BLaER1 (cell line): Measurements from ENCODE around the gene PGBD5.
A peak's percentile ranks its signal among the peaks of the same experiment; 100 is the strongest.
"Not testable (repeated sequence)": the region's sequence is repeated elsewhere in the genome, so short reads cannot be mapped to it uniquely, and the experiment has no call there.

Experiments
- H3K27ac ChIP-seq: shearing (Covaris generic); formaldehyde crosslinking; 2 replicates; pipeline ENCODE4 v1.8.1; 2022
- H3K27me3 ChIP-seq: shearing (Covaris generic); formaldehyde crosslinking; 2 replicates; pipeline ENCODE4 v1.8.1; 2022
- H3K36me3 ChIP-seq: shearing (Covaris generic); formaldehyde crosslinking; 2 replicates; pipeline ENCODE4 v1.8.1; 2022
- H3K4me1 ChIP-seq: shearing (Covaris generic); formaldehyde crosslinking; 2 replicates; pipeline ENCODE4 v1.8.1; 2022
- H3K4me2 ChIP-seq: shearing (Covaris generic); formaldehyde crosslinking; 2 replicates; pipeline ENCODE4 v1.8.1; 2022
- H3K4me3 ChIP-seq: shearing (Covaris generic); formaldehyde crosslinking; 2 replicates; pipeline ENCODE4 v1.8.1; 2022
- H3K9ac ChIP-seq: shearing (Covaris generic); formaldehyde crosslinking; 2 replicates; pipeline ENCODE4 v1.8.1; 2022
- H3K9me3 ChIP-seq: shearing (Covaris generic); formaldehyde crosslinking; 2 replicates; pipeline ENCODE4 v1.8.1; 2022
- H4K20me1 ChIP-seq: shearing (Covaris generic); formaldehyde crosslinking; 2 replicates; pipeline ENCODE4 v1.8.1; 2022
- Cebpa-rat ChIP-seq: shearing (Covaris generic); IDR thresholded peaks from 2 replicates; pipeline ENCODE4 v1.8.1; 2022

PGBD5 gene

GRCh38 chr1:230415405-230416132 is 10.6 kb downstream of the PGBD5 start:
- no peaks in the 10 kb centered on the region for H3K36me3 ChIP-seq
- no peak overlapping the region for H3K9ac ChIP-seq
- no peaks in the 10 kb centered on the region for H4K20me1 ChIP-seq
- H3K27me3 ChIP-seq = peaks cover under 1% of the 10 kb centered on the region; the same call in 1 of the 2 replicates
- H3K4me2 ChIP-seq = no peak overlapping the region
- no peak for TF ChIP-seq Cebpa-rat
- no peak overlapping the region for H3K4me3 ChIP-seq
- peaks cover 14% of the 10 kb centered on the region for H3K9me3 ChIP-seq
- no peaks in the 10 kb centered on the region for H3K4me1 ChIP-seq
- H3K27ac ChIP-seq = no peak overlapping the region

GRCh38 chr1:230414694-230415093 is 11.4 kb downstream of the PGBD5 start:
- peaks cover 6% of the 10 kb centered on the region for H3K9me3 ChIP-seq
- H3K4me3 ChIP-seq = no peak overlapping the region
- no peak overlapping the region for H3K4me2 ChIP-seq
- no peak for TF ChIP-seq Cebpa-rat
- H3K9ac ChIP-seq = no peak overlapping the region
- H3K4me1 ChIP-seq = no peaks in the 10 kb centered on the region
- no peaks in the 10 kb centered on the region for H3K27me3 ChIP-seq
- no peaks in the 10 kb centered on the region for H4K20me1 ChIP-seq
- no peaks in the 10 kb centered on the region for H3K36me3 ChIP-seq
- H3K27ac ChIP-seq = no peak overlapping the region

DNA sequence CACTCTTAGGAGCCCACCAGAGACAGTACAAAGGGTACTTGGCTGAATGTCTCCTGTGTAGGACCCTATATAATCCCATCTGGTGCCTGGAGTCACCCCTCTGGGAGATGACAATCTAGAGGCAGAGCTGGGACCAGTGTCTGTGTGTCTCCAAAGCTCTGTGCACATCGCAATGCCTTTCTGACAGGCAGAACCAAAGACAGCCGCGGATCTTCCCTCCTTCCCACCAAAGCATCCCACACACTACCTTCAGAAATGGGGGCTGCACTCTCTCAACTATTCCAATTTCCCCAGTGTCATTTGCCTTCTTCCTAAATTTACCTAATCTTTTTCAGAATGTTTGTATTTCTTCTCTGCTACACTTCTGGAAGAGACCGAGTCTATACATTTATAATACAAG is 12.0 kb downstream of the PGBD5 start:
- H3K4me1 ChIP-seq = no peaks in the 10 kb centered on the region
- no peak overlapping the region for H3K4me2 ChIP-seq
- no peak for TF ChIP-seq Cebpa-rat
- H3K36me3 ChIP-seq = no peaks in the 10 kb centered on the region
- H3K4me3 ChIP-seq = no peak overlapping the region
- H4K20me1 ChIP-seq = no peaks in the 10 kb centered on the region
- no peak overlapping the region for H3K9ac ChIP-seq
- no peaks in the 10 kb centered on the region for H3K27me3 ChIP-seq
- H3K9me3 ChIP-seq = no peaks in the 10 kb centered on the region
- no peak overlapping the region for H3K27ac ChIP-seq

- no peak overlapping the region for H3K4me3 ChIP-seq
- H3K9me3 ChIP-seq = no peaks in the 10 kb centered on the region
- no peak overlapping the region for H3K27ac ChIP-seq
- H3K9ac ChIP-seq = no peak overlapping the region
- no peaks in the 10 kb centered on the region for H3K27me3 ChIP-seq
- no peaks in the 10 kb centered on the region for H3K4me1 ChIP-seq
- no peak overlapping the region for H3K4me2 ChIP-seq
- H4K20me1 ChIP-seq = no peaks in the 10 kb centered on the region
- no peaks in the 10 kb centered on the region for H3K36me3 ChIP-seq
- TF ChIP-seq Cebpa-rat = no peak
These were observed 13.1 kb downstream of the PGBD5 start for GRCh38 chr1:230413061-230413460.

- Histone ChIP-seq H3K9ac (no peak overlapping the region), H4K20me1 (no peaks in the 10 kb centered on the region), H3K36me3 (no peaks in the 10 kb centered on the region), H3K4me2 (no peak overlapping the region), H3K27me3 (no peaks in the 10 kb centered on the region), H3K4me3 (no peak overlapping the region), H3K27ac (no peak overlapping the region), H3K9me3 (no peaks in the 10 kb centered on the region), H3K4me1 (no peaks in the 10 kb centered on the region)
- no peak for TF ChIP-seq Cebpa-rat
These were observed 17.2 kb downstream of the PGBD5 start for GRCh38 chr1:230408971-230409370.

DNA sequence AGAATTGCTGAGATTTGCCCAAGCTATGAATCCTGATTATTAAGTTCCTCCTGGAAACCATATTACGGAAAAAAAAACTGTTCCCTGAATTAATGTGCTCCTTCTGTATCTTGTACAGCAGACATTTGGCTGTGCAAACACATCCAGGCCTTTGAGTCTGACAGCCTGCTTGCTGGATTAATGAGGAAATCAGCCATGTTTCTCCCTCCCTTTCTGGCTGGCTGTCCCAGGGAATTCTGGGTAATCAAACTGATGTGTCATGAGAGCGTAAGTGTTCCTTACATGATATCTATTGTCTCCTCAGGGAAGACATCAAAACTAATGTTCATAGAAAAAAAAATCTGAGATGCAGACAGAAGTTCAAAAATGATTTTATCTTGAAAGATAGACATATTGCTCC is 18.8 kb downstream of the PGBD5 start:
- Histone ChIP-seq H3K9ac (no peak overlapping the region), H3K27ac (no peak overlapping the region), H3K9me3 (no peaks in the 10 kb centered on the region), H4K20me1 (no peaks in the 10 kb centered on the region), H3K4me3 (no peak overlapping the region), H3K36me3 (no peaks in the 10 kb centered on the region), H3K4me2 (no peak overlapping the region), H3K27me3 (no peaks in the 10 kb centered on the region), H3K4me1 (no peaks in the 10 kb centered on the region)
- no peak for TF ChIP-seq Cebpa-rat

DNA sequence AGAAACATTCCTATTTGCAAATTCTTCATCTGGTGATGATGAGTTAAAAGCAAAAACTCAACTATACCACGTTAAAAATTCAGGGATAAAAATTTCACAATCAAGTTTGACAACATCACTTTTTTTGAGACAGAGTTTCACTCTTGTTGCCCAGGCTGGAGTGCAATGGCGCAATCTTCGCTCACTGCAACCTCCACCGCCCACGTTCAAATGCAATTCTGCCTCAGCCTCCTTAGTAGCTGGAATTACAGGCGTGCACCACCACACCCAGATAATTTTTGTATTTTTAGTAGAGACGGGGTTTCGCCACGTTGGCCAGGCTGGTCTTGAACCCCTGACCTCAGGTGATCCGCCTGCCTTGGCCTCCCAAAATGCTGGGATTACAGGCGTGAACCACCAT is 19.4 kb downstream of the PGBD5 start:
- not testable (repeated sequence) for H3K9ac ChIP-seq, H3K36me3 ChIP-seq, H3K4me3 ChIP-seq, H3K4me2 ChIP-seq, H3K4me1 ChIP-seq, H4K20me1 ChIP-seq, H3K27ac ChIP-seq, H3K9me3 ChIP-seq, H3K27me3 ChIP-seq
- TF ChIP-seq Cebpa-rat = 0 out of 2 replicates have a peak, but pooled peaks have one; percentile 26

DNA sequence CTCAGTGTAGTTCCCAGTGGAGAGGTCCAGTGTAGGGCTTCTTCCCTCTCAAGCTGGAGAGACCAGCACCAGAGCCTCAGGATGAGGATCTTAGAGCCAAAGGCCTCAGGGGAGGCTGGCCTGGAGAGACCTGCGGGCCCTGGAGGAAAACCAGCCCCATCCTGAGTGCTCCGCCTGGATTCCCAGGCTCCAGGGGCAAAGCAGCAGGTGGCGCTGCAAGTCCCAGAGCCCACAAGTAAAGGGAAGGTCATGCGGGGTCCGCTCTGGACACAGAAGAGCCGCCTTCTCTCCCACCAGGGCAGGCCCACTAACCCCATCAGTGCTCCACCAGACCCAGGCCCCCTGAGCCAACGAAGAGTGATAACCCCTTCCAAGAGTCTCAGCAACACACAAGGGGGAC is 22.7 kb downstream of the PGBD5 start:
- no peaks in the 10 kb centered on the region for H3K27me3 ChIP-seq
- no peaks in the 10 kb centered on the region for H3K9me3 ChIP-seq
- H3K4me3 ChIP-seq = no peak overlapping the region
- H3K4me1 ChIP-seq = no peaks in the 10 kb centered on the region
- no peaks in the 10 kb centered on the region for H3K36me3 ChIP-seq
- no peaks in the 10 kb centered on the region for H4K20me1 ChIP-seq
- TF ChIP-seq Cebpa-rat = no peak
- H3K9ac ChIP-seq = no peak overlapping the region
- no peak overlapping the region for H3K4me2 ChIP-seq
- H3K27ac ChIP-seq = no peak overlapping the region

GRCh38 chr1:230401763-230402294 is 24.3 kb downstream of the PGBD5 start:
- no peaks in the 10 kb centered on the region for H3K36me3 ChIP-seq
- H3K4me2 ChIP-seq = no peak overlapping the region
- no peak overlapping the region for H3K4me3 ChIP-seq
- no peak overlapping the region for H3K9ac ChIP-seq
- no peaks in the 10 kb centered on the region for H3K27me3 ChIP-seq
- H3K27ac ChIP-seq = no peak overlapping the region
- TF ChIP-seq Cebpa-rat = no peak
- no peaks in the 10 kb centered on the region for H3K9me3 ChIP-seq
- no peaks in the 10 kb centered on the region for H4K20me1 ChIP-seq
- H3K4me1 ChIP-seq = peaks cover 2% of the 10 kb centered on the region; the same call in 1 of the 2 replicates

DNA sequence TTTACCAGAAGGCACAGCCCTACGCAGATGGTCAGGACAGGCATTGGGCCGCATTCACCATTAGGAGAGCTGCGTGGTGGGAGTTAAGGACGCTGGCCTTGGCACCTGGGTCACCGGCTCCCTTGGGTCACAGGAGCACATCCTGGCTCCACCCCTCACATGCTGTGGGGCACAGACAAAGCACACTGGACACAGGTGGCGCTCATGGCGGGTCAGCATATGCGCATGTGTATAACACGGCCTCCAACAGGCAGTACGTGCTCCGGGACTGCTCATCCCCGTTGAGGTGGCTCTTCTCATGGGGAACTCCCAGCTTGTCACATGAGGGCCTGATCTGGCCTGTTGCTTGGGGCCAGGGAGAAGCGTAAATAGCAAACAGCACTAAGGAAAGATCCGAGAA is 25.0 kb downstream of the PGBD5 start:
- no peaks in the 10 kb centered on the region for H3K27me3 ChIP-seq
- no peaks in the 10 kb centered on the region for H3K9me3 ChIP-seq
- no peak overlapping the region for H3K27ac ChIP-seq
- no peak overlapping the region for H3K4me2 ChIP-seq
- TF ChIP-seq Cebpa-rat = no peak
- H3K9ac ChIP-seq = no peak overlapping the region
- H3K36me3 ChIP-seq = no peaks in the 10 kb centered on the region
- no peaks in the 10 kb centered on the region for H4K20me1 ChIP-seq
- H3K4me3 ChIP-seq = no peak overlapping the region
- H3K4me1 ChIP-seq = peaks cover 8% of the 10 kb centered on the region; the same call in 1 of the 2 replicates
